Tibial nerve (tissue), 4 donors: ENCODE results near the gene VPS18.

ENCODE experiments used
- CTCF ChIP-seq, 5 experiments: fragments of 200-600 bp in 3 of 5; fragments of 450-650 bp in 2 of 5; sonication (generic) in 3 of 5; IDR thresholded peaks; one replicate each; pipeline ENCODE4 v1.5.1; 2016 to 2019; ENCODE audit warnings: antibody characterized with exemption in 5 of 5, mild to moderate bottlenecking in 3 of 5, moderate library complexity in 2 of 5
- EP300 ChIP-seq, 2 donors: sonication (generic); formaldehyde crosslinking; IDR thresholded peaks; one replicate each; pipeline ENCODE4 v1.6.1; 2017; ENCODE audit warnings: antibody characterized with exemption in 2 of 2, mild to moderate bottlenecking in 1 of 2

- no peak for TF ChIP-seq CTCF (IDR thresholded peaks at IDR 0.05)
- no peak for TF ChIP-seq EP300 (IDR thresholded peaks at IDR 0.05)
Observed at GRCh38 chr15:40912478-40912877, 18.2 kb downstream of the VPS18 start.
